Fibroblast of pulmonary artery (primary cell): ENCODE measurements around the gene GNPDA2.

Experiments
- DNase-seq: peaks from one replicate; pipeline ENCODE4 v3.0.0-alpha.2; 2010; ENCODE audit warnings: low read depth
- H3K4me3 ChIP-seq: replicated peaks from 2 replicates; pipeline ENCODE4 v1.5.1; 2011; ENCODE audit warnings: low read depth, mild to moderate bottlenecking, control low read depth, low read length, moderate library complexity
- CTCF ChIP-seq: IDR thresholded peaks from 2 replicates; pipeline ENCODE4 v1.5.1; 2011; ENCODE audit warnings: mild to moderate bottlenecking, control low read depth, low read length, inconsistent platforms; ENCODE audit errors: missing control alignments

Gene GNPDA2

DNA sequence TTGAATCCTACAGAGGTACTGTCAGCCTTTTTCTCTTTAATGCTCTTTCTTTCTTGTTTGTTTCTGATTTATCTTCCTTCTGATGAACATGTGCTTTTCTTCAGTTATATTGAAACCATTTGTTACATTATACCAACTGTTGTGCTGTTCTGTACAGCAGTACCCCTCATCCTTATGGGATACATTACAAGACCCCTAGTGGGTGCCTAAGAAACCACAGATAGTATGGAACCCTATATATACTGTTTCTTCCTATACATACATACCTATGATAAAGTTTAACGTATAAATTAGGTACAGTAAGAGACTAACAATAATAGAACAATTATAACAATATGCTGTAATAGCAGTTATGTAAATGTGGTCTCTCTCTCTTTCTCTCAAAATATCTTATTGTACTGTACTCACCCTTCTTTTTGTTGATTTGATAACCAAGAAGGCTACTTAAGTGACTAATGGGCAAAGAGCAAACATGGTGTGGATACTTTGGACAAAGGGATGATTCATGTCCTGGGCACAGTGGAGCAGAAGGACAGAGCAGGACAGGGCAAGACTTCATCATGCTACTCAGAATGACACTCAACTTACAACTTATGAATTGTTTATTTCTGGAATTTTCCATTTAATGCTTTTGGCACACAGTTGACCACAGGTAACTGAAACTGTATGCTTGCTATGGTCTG lies 64.3 kb downstream of the GNPDA2 start:
- no peak overlapping the region for H3K4me3 ChIP-seq
- TF ChIP-seq CTCF: no peak
- no peak for DNase-seq

- no peak overlapping the region for H3K4me3 ChIP-seq
- no peak for TF ChIP-seq CTCF
- DNase-seq: no peak
Measured at GRCh38 chr4:44660396-44660795, 66.0 kb downstream of the GNPDA2 start.

GRCh38 chr4:44652002-44652401 lies 74.4 kb downstream of the GNPDA2 start:
- DNase-seq: no peak
- H3K4me3 ChIP-seq: no peak overlapping the region
- no peak for TF ChIP-seq CTCF
